H9 (cell line): ENCODE measurements around the gene FXYD2. TPM values are rescaled to one million over a fixed set of nuclear protein-coding genes. Genes with fewer than 3 reads are reported as not detected.
A peak's percentile ranks its signal among the peaks of the same experiment; 100 is the strongest.

Source experiments
- DNase-seq: peaks from one replicate; pipeline ENCODE4 v3.0.0-alpha.2; 2017
- H2AFZ ChIP-seq: one replicate; pipeline ENCODE4 v1.6.1; 2013; ENCODE audit warnings: mild to moderate bottlenecking, low read length, control low read depth, moderate library complexity
- H2AK5ac ChIP-seq: 2 replicates; pipeline ENCODE4 v1.6.1; 2013; ENCODE audit warnings: low read length, control low read depth, mixed read lengths; ENCODE audit not compliant: insufficient read length
- H2BK120ac ChIP-seq: one replicate; pipeline ENCODE4 v1.6.1; 2013; ENCODE audit warnings: low read depth, mild to moderate bottlenecking, low read length, control low read depth, inconsistent platforms; ENCODE audit not compliant: poor library complexity, severe bottlenecking
- H2BK12ac ChIP-seq: 2 replicates; pipeline ENCODE4 v1.6.1; 2013; ENCODE audit warnings: low read length, control low read depth, mixed read lengths, low read depth; ENCODE audit not compliant: insufficient read length
- H2BK15ac ChIP-seq: 2 replicates; pipeline ENCODE4 v1.6.1; 2013; ENCODE audit warnings: low read depth, low read length, control low read depth
- H2BK20ac ChIP-seq: one replicate; pipeline ENCODE4 v1.6.1; 2013; ENCODE audit warnings: low read depth, mild to moderate bottlenecking, low read length, control low read depth, inconsistent platforms; ENCODE audit not compliant: poor library complexity, severe bottlenecking
- H2BK5ac ChIP-seq: 2 replicates; pipeline ENCODE4 v1.6.1; 2013; ENCODE audit warnings: low read length, control low read depth, mixed read lengths; ENCODE audit not compliant: insufficient read length
- H3K14ac ChIP-seq: 2 replicates; pipeline ENCODE4 v1.6.1; 2013; ENCODE audit warnings: low read length, control low read depth; ENCODE audit not compliant: insufficient read depth
- H3K18ac ChIP-seq: 2 replicates; pipeline ENCODE4 v1.6.1; 2013; ENCODE audit warnings: low read depth, mild to moderate bottlenecking, mixed read lengths, low read length, control low read depth; ENCODE audit not compliant: insufficient read length
- H3K23ac ChIP-seq: 2 replicates; pipeline ENCODE4 v1.6.1; 2013; ENCODE audit warnings: low read length, control low read depth, mixed read lengths, low read depth; ENCODE audit not compliant: insufficient read length
- H3K23me2 ChIP-seq: 2 replicates; pipeline ENCODE4 v1.6.1; 2013; ENCODE audit warnings: low read depth, mild to moderate bottlenecking, mixed read lengths, low read length, control low read depth; ENCODE audit not compliant: insufficient read length, poor library complexity, severe bottlenecking
- H3K27ac ChIP-seq: 2 replicates; pipeline ENCODE4 v1.5.1; 2013; ENCODE audit warnings: low read length, control low read depth, mixed read lengths, low read depth; ENCODE audit not compliant: insufficient read length
- H3K27me3 ChIP-seq: 2 replicates; pipeline ENCODE4 v1.6.1; 2013; ENCODE audit warnings: low read length, control low read depth, inconsistent platforms; ENCODE audit not compliant: insufficient read depth
- H3K4ac ChIP-seq: 2 replicates; pipeline ENCODE4 v1.6.1; 2013; ENCODE audit warnings: low read depth, mild to moderate bottlenecking, control low read depth, inconsistent platforms, low read length, moderate library complexity
- H3K4me1 ChIP-seq: 2 replicates; pipeline ENCODE4 v1.6.1; 2013; ENCODE audit warnings: low read length, control low read depth, inconsistent platforms; ENCODE audit not compliant: insufficient read depth
- H3K4me2 ChIP-seq: 2 replicates; pipeline ENCODE4 v1.6.1; 2013; ENCODE audit warnings: low read length, control low read depth, mixed read lengths; ENCODE audit not compliant: insufficient read length, insufficient read depth
- H3K56ac ChIP-seq: 2 replicates; pipeline ENCODE4 v1.6.1; 2013; ENCODE audit warnings: low read depth, mild to moderate bottlenecking, mixed read lengths, low read length, control low read depth; ENCODE audit not compliant: insufficient read length
- H3K79me1 ChIP-seq: 2 replicates; pipeline ENCODE4 v1.6.1; 2013; ENCODE audit warnings: low read depth, mild to moderate bottlenecking, moderate library complexity, low read length, control low read depth, inconsistent platforms; ENCODE audit not compliant: insufficient read depth, poor library complexity, severe bottlenecking
- H3K79me2 ChIP-seq: 2 replicates; pipeline ENCODE4 v1.6.1; 2013; ENCODE audit warnings: low read length, control low read depth, inconsistent platforms; ENCODE audit not compliant: insufficient read depth
- H3K9ac ChIP-seq: 2 replicates; pipeline ENCODE4 v1.6.1; 2013; ENCODE audit warnings: low read length, control low read depth, mixed read lengths; ENCODE audit not compliant: insufficient read length; ENCODE audit errors: extremely low read depth
- H3K9me3 ChIP-seq: one replicate; pipeline ENCODE4 v1.6.1; 2013; ENCODE audit warnings: low read depth, low read length, inconsistent platforms; ENCODE audit not compliant: control insufficient read depth
- H3T11ph ChIP-seq: one replicate; pipeline ENCODE4 v1.6.1; 2013; ENCODE audit warnings: mild to moderate bottlenecking, low read length, control low read depth, inconsistent platforms
- H4K20me1 ChIP-seq: one replicate; pipeline ENCODE4 v1.6.1; 2013; ENCODE audit not compliant: control insufficient read depth, insufficient read length, insufficient read depth
- H4K5ac ChIP-seq: 2 replicates; pipeline ENCODE4 v1.6.1; 2013; ENCODE audit warnings: low read depth, mild to moderate bottlenecking, mixed read lengths, low read length, control low read depth; ENCODE audit not compliant: insufficient read length
- H4K8ac ChIP-seq: replicated peaks from 2 replicates; pipeline ENCODE4 v1.6.1; 2013; ENCODE audit warnings: low read length, control low read depth, mixed read lengths, low read depth; ENCODE audit not compliant: insufficient read length
- H4K91ac ChIP-seq: 2 replicates; pipeline ENCODE4 v1.6.1; 2013; ENCODE audit warnings: low read depth, mild to moderate bottlenecking, moderate library complexity, mixed read lengths, low read length, control low read depth; ENCODE audit not compliant: insufficient read length
- H3K27ac Mint-ChIP-seq, 3 experiments: 2 replicates in 2 of 3; 3 replicates in 1 of 3; pipeline ENCODE4 v1.8.0; 2020 to 2021; ENCODE audit warnings: mixed read lengths in 3 of 3, mild to moderate bottlenecking in 1 of 3, moderate library complexity in 1 of 3
- H3K27me3 Mint-ChIP-seq: 2 replicates; pipeline ENCODE4 v1.8.0; 2021; ENCODE audit warnings: low read depth, mild to moderate bottlenecking, moderate library complexity, mixed read lengths
- H3K36me3 Mint-ChIP-seq, 3 experiments: 2 replicates in 2 of 3; 3 replicates in 1 of 3; pipeline ENCODE4 v1.8.0; 2020 to 2021; ENCODE audit warnings: low read depth in 3 of 3, mixed read lengths in 3 of 3; ENCODE audit not compliant: insufficient read depth in 1 of 3
- H3K4me1 Mint-ChIP-seq, 2 experiments: 2 replicates each; pipeline ENCODE4 v1.8.0; 2020; ENCODE audit warnings: mixed read lengths in 2 of 2
- H3K4me3 Mint-ChIP-seq, 2 experiments: 2 replicates in 1 of 2; 3 replicates in 1 of 2; pipeline ENCODE4 v1.8.0; 2020 to 2021; ENCODE audit warnings: mild to moderate bottlenecking in 2 of 2, mixed read lengths in 2 of 2, moderate library complexity in 1 of 2
- H3K9me3 Mint-ChIP-seq, 2 experiments: 2 replicates in 1 of 2; 3 replicates in 1 of 2; pipeline ENCODE4 v1.8.0; 2020; ENCODE audit warnings: mild to moderate bottlenecking in 2 of 2, mixed read lengths in 2 of 2, moderate library complexity in 1 of 2
- WGBS: extraction: QIAGEN DNeasy Blood & Tissue Kit; methylation state at CpG from one replicate; pipeline ENCODE4 v1.1.7; 2013; ENCODE audit warnings: missing lambda C conversion rate, low lambda C conversion rate, mixed read lengths; ENCODE audit not compliant: insufficient read length; ENCODE audit errors: extremely low coverage; 5-methylcytosine and 5-hydroxymethylcytosine counted together
- total RNA-seq: library from RNA; stranded (reverse); gene quantifications from 2 replicates; pipeline ENCODE4 v1.2.1, GENCODE V29; 2021
- TF ChIP-seq, protein P1 (sequence below): fragments of 200-600 bp; sonication (generic); conservative IDR thresholded peaks from 3 replicates; pipeline ENCODE4 v1.8.0; 2021; ENCODE audit warnings: antibody characterized with exemption, mild to moderate bottlenecking

FXYD2 gene
- total RNA-seq, 1 experiment from 2014 or later = 0.79 TPM

DNA sequence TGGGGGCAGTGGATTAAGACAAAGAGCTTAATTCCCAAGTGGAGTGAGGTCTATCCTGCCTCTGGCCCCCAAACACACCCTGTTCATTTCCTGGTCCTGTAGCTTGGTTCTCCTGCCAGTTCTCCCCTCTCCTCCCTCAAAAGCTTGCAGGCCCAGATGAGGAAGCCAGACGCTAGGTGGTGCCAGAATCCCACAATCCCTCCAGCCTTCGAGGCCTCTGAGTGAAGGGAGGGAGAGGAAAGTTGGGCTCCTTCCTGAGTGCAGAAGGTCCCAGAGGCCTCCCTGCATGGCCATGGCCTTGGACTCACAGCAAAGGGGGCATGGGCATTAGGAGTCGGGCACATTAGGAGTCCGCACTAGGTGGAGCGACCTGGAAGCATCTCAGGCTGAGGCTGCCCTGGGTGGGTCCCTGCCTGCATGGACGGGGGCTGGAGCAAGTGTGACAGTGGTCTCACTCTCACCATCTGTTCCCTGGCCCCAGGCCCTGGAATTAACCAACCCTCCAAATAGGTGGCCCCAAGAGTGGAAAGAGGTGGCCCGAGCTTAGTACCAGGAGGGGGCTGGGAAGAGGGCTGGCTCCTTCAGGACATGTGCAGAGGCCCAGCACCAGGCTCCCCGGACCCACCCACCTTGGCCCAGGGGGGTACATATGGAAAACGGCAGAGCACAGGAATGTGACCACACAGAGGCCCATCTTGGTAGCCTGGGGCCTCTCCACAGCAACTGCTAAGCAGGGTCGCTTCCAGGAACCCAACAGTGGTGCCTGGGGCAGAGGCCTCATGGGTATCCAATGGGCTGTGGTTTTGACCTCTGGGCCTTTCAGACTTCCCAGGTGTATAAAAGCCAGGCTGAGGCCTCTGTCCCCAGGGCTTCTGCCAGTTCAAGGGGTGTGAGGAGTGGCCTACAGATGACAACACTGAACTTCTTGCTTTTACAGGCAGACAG lies 5.2 kb downstream of the FXYD2 start:
- Mint-ChIP-seq H3K27ac (no peak overlapping the region), H3K27me3 (peaks cover 5% of the 10 kb centered on the region), H3K36me3 (no peaks in the 10 kb centered on the region), H3K4me3 (no peak overlapping the region; a peak in 1 of 5 replicates), H3K9me3 (no peaks in the 10 kb centered on the region; a peak in 1 of 5 replicates), H3K4me1 (peaks cover 66 to 73% of the 10 kb centered on the region in 2 experiments)
- Histone ChIP-seq H2BK120ac (no peak overlapping the region), H2BK12ac (no peak overlapping the region), H4K20me1 (no peaks in the 10 kb centered on the region), H3K9me3 (no peaks in the 10 kb centered on the region), H2BK20ac (no peak overlapping the region), H4K91ac (no peak overlapping the region), H3K9ac (no peak overlapping the region), H2BK15ac (no peak overlapping the region), H2BK5ac (no peak overlapping the region), H3K4ac (no peak overlapping the region), H3K14ac (no peak overlapping the region), H2AK5ac (no peak overlapping the region), H3K23ac (no peak overlapping the region), H3K18ac (no peak overlapping the region), H3K79me1 (no peaks in the 10 kb centered on the region), H3K4me2 (no peak overlapping the region), H2AFZ (no peak overlapping the region), H3K27ac (no peak overlapping the region), H4K8ac (no peak overlapping the region), H3K56ac (no peak overlapping the region), H3K27me3 (no peaks in the 10 kb centered on the region), H3K4me1 (no peaks in the 10 kb centered on the region; the same call in 1 of the 2 replicates), H3T11ph (no peak overlapping the region), H3K79me2 (no peaks in the 10 kb centered on the region), H4K5ac (no peak overlapping the region), H3K23me2 (peaks cover 3% of the 10 kb centered on the region)
- TF ChIP-seq, protein P1, sequence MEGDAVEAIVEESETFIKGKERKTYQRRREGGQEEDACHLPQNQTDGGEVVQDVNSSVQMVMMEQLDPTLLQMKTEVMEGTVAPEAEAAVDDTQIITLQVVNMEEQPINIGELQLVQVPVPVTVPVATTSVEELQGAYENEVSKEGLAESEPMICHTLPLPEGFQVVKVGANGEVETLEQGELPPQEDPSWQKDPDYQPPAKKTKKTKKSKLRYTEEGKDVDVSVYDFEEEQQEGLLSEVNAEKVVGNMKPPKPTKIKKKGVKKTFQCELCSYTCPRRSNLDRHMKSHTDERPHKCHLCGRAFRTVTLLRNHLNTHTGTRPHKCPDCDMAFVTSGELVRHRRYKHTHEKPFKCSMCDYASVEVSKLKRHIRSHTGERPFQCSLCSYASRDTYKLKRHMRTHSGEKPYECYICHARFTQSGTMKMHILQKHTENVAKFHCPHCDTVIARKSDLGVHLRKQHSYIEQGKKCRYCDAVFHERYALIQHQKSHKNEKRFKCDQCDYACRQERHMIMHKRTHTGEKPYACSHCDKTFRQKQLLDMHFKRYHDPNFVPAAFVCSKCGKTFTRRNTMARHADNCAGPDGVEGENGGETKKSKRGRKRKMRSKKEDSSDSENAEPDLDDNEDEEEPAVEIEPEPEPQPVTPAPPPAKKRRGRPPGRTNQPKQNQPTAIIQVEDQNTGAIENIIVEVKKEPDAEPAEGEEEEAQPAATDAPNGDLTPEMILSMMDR = peak; percentile 80
- no CpG with 5 or more reads among the region's 10 CpGs for WGBS
- peak; percentile 87 for DNase-seq
